Nephron (organoid): ENCODE data around the gene ALS2CL.
A peak's percentile ranks its signal among the peaks of the same experiment; 100 is the strongest.

Source experiments
- H3K27ac Mint-ChIP-seq, 3 experiments: 2 replicates each; pipeline ENCODE4 v1.8.0; 2020; ENCODE audit warnings: mixed read lengths in 3 of 3, mild to moderate bottlenecking in 2 of 3, moderate library complexity in 1 of 3
- H3K27me3 Mint-ChIP-seq: 2 replicates; pipeline ENCODE4 v1.8.0; 2021; ENCODE audit warnings: low read depth, mild to moderate bottlenecking, moderate library complexity, mixed read lengths
- H3K36me3 Mint-ChIP-seq: 2 replicates; pipeline ENCODE4 v1.8.0; 2020; ENCODE audit warnings: low read depth, mixed read lengths
- H3K4me1 Mint-ChIP-seq: 2 replicates; pipeline ENCODE4 v1.8.0; 2020; ENCODE audit warnings: mixed read lengths
- H3K4me3 Mint-ChIP-seq, 3 experiments: 2 replicates each; pipeline ENCODE4 v1.8.0; 2020; ENCODE audit warnings: mild to moderate bottlenecking in 3 of 3, mixed read lengths in 3 of 3, moderate library complexity in 2 of 3
- H3K9me3 Mint-ChIP-seq: 2 replicates; pipeline ENCODE4 v1.8.0; 2020; ENCODE audit warnings: mixed read lengths
- CTCF ChIP-seq, 3 experiments: fragments of 200-600 bp; sonication (generic); IDR thresholded peaks; one replicate each; pipeline ENCODE4 v1.5.0; 2021; ENCODE audit warnings: antibody characterized with exemption in 3 of 3; ENCODE audit not compliant: unreplicated experiment in 3 of 3

Gene ALS2CL

GRCh38 chr3:46695177-46695961, 1.9 kb upstream of the ALS2CL start:
- peak in 1 of 3 experiments; percentile 36 for TF ChIP-seq CTCF (IDR thresholded peaks at IDR 0.05; ENCODE audit: unreplicated experiment in 3 of 3)
- Mint-ChIP-seq H3K9me3 (no peaks in the 10 kb centered on the region), H3K36me3 (no peaks in the 10 kb centered on the region), H3K4me3 (peak overlapping the region; percentile 27 to 54 (median 52)), H3K4me1 (peaks cover 21% of the 10 kb centered on the region), H3K27ac (peak overlapping the region in 2 of 3 experiments; percentile 15 to 25), H3K27me3 (peaks cover 30% of the 10 kb centered on the region)

GRCh38 chr3:46694520-46694919, 1.0 kb upstream of the ALS2CL start:
- no peaks in the 10 kb centered on the region for H3K36me3 Mint-ChIP-seq
- no peaks in the 10 kb centered on the region for H3K9me3 Mint-ChIP-seq
- no peak overlapping the region for H3K27ac Mint-ChIP-seq
- H3K4me3 Mint-ChIP-seq: peak overlapping the region in 1 of 3 experiments; percentile 54
- no peak for TF ChIP-seq CTCF (IDR thresholded peaks at IDR 0.05; ENCODE audit: unreplicated experiment in 3 of 3)
- H3K4me1 Mint-ChIP-seq: peaks cover 19% of the 10 kb centered on the region
- H3K27me3 Mint-ChIP-seq: peaks cover 36% of the 10 kb centered on the region

GRCh38 chr3:46693892-46694226, 380 bp upstream of the ALS2CL start:
- Mint-ChIP-seq H3K9me3 (no peaks in the 10 kb centered on the region), H3K27ac (no peak overlapping the region), H3K4me3 (peak overlapping the region in 1 of 3 experiments; percentile 49), H3K36me3 (no peaks in the 10 kb centered on the region), H3K4me1 (peaks cover 16% of the 10 kb centered on the region), H3K27me3 (peaks cover 37% of the 10 kb centered on the region)
- no peak for TF ChIP-seq CTCF (IDR thresholded peaks at IDR 0.05; ENCODE audit: unreplicated experiment in 3 of 3)

GRCh38 chr3:46692566-46692990, 901 bp downstream of the ALS2CL start:
- H3K4me1 Mint-ChIP-seq: peaks cover 16% of the 10 kb centered on the region
- no peak for TF ChIP-seq CTCF (IDR thresholded peaks at IDR 0.05; ENCODE audit: unreplicated experiment in 3 of 3)
- peak overlapping the region; percentile 77 to 80 (median 79) for H3K4me3 Mint-ChIP-seq
- H3K27me3 Mint-ChIP-seq: peaks cover 41% of the 10 kb centered on the region
- H3K36me3 Mint-ChIP-seq: no peaks in the 10 kb centered on the region
- peak overlapping the region in 2 of 3 experiments; percentile 25 to 54 for H3K27ac Mint-ChIP-seq
- H3K9me3 Mint-ChIP-seq: no peaks in the 10 kb centered on the region

GRCh38 chr3:46690798-46691197, 2.7 kb downstream of the ALS2CL start:
- peaks cover 45% of the 10 kb centered on the region for H3K27me3 Mint-ChIP-seq
- H3K36me3 Mint-ChIP-seq: no peaks in the 10 kb centered on the region
- no peak overlapping the region for H3K27ac Mint-ChIP-seq
- TF ChIP-seq CTCF (IDR thresholded peaks at IDR 0.05; ENCODE audit: unreplicated experiment in 3 of 3): no peak
- H3K9me3 Mint-ChIP-seq: no peaks in the 10 kb centered on the region
- H3K4me1 Mint-ChIP-seq: peaks cover 12% of the 10 kb centered on the region
- H3K4me3 Mint-ChIP-seq: peak overlapping the region in 1 of 3 experiments; percentile 61

GRCh38 chr3:46685446-46685845, 8.0 kb downstream of the ALS2CL start:
- H3K9me3 Mint-ChIP-seq: no peaks in the 10 kb centered on the region
- peaks cover 31% of the 10 kb centered on the region for H3K27me3 Mint-ChIP-seq
- H3K4me3 Mint-ChIP-seq: no peak overlapping the region
- no peak overlapping the region for H3K27ac Mint-ChIP-seq
- TF ChIP-seq CTCF (IDR thresholded peaks at IDR 0.05; ENCODE audit: unreplicated experiment in 3 of 3): no peak
- H3K4me1 Mint-ChIP-seq: no peaks in the 10 kb centered on the region
- no peaks in the 10 kb centered on the region for H3K36me3 Mint-ChIP-seq
